ENCODE results near the gene MGAT4B.

MGAT4B gene

DNA sequence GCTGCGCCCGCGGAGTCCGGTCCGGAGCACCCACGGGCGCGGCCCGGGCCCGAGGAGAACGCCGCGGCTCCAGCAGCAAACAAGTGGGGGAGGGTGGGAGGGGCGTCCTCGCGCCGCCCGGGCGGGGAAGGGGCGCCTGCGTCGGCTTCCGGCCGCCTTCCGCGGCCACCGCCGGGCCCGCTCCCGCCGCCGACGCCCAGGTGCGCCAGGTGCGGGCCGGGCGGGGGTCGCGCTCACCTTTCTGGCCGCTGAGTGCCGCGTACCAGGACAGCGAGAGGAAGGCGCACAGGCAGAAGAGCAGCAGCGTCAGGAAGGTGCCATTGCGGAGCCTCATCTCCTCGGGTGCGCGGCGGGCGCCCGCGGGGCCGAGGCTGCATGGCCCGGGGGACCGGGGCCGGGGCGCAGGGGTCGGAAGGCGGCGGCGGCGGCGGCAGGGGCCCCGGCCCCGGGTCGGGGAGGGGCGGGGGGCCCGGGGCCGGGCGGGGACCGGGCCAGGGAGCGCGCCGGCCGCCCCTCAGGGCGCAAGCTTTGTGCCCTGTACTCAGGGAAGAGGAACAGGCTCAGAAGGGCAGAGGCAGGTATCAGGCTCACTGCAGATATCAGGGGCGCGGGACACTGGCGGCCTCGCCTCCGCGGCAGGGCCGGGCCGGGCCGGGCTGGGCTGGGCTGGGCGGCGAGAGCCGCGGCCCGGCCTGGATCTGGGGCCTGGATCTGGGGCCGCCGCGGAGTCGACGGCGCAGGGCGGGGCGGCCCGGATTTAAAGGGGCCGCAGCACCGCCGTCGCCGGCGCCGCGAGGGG is at the start of gene MGAT4B:
TSS of gene MGAT4B (minus strand) at position 617 of the 799 bp plus-strand sequence. CDS start at position 334, 283 bp downstream.
- peak within 1 kb of the TSS; percentile 71 for H3K4me3 ChIP-seq (ENCODE audit: control insufficient read depth, low read depth, low read length)
- TF ChIP-seq, protein P1, sequence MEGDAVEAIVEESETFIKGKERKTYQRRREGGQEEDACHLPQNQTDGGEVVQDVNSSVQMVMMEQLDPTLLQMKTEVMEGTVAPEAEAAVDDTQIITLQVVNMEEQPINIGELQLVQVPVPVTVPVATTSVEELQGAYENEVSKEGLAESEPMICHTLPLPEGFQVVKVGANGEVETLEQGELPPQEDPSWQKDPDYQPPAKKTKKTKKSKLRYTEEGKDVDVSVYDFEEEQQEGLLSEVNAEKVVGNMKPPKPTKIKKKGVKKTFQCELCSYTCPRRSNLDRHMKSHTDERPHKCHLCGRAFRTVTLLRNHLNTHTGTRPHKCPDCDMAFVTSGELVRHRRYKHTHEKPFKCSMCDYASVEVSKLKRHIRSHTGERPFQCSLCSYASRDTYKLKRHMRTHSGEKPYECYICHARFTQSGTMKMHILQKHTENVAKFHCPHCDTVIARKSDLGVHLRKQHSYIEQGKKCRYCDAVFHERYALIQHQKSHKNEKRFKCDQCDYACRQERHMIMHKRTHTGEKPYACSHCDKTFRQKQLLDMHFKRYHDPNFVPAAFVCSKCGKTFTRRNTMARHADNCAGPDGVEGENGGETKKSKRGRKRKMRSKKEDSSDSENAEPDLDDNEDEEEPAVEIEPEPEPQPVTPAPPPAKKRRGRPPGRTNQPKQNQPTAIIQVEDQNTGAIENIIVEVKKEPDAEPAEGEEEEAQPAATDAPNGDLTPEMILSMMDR (IDR thresholded peaks at IDR 0.05; ENCODE audit: control insufficient read depth, insufficient read depth, low read depth, low read length, missing control alignments), result no peak
- DNase-seq (ENCODE audit: low read depth), result no peak

DNA sequence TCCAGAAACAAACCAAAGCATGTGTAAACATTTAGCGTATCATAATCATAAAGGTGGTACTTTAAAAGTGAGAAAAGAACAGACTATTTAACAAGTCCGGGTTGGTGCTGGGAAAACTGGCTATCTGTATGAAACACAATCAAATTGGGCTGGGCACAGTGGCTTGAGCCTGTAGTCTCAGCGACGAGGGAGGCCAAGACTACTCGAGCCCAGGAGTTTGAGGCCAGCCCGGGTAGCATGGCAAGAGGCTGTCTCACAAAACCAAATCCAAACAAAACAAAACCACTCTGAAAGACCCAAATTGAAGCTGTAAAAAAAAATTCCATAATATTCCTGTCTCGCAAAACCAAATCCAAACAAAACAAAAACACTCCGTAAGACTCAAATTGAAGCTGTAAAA is 47.7 kb upstream of the MGAT4B start:
- TF ChIP-seq, protein P1 (IDR thresholded peaks at IDR 0.05; ENCODE audit: control insufficient read depth, insufficient read depth, low read depth, low read length, missing control alignments), result no peak
- DNase-seq (ENCODE audit: low read depth), result no peak
- H3K4me3 ChIP-seq (ENCODE audit: control insufficient read depth, low read depth, low read length), result no peak overlapping the region

DNA sequence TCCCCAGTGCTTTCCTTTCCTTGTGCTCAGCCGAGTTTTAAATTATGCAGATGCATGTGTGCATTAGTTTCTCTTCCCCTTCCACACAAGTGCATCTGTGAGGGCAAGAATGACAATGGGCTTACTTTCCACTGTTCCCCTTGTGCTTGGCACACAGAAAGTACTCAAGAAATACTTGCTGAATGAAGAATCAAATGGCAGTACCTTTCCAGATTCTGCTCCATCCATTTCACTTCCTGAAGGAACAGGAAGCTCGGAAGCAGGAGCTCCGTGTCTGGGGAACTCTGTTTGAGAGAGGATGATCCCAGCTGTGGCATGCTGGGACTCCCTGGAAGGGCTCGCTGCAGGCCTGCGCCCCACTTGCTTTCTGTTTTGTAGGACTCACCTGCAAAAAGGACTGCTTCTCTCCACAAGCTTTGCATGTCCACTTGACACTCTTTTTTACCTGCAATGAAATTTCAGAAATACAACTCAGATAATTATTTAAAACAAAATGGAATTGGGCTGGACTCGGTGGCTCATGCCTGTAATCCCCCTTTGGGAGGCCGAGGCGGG is 46.4 kb upstream of the MGAT4B start:
- TF ChIP-seq, protein P1 (IDR thresholded peaks at IDR 0.05; ENCODE audit: control insufficient read depth, insufficient read depth, low read depth, low read length, missing control alignments), result no peak
- H3K4me3 ChIP-seq (ENCODE audit: control insufficient read depth, low read depth, low read length), result no peak overlapping the region
- no peak for DNase-seq (ENCODE audit: low read depth)

DNA sequence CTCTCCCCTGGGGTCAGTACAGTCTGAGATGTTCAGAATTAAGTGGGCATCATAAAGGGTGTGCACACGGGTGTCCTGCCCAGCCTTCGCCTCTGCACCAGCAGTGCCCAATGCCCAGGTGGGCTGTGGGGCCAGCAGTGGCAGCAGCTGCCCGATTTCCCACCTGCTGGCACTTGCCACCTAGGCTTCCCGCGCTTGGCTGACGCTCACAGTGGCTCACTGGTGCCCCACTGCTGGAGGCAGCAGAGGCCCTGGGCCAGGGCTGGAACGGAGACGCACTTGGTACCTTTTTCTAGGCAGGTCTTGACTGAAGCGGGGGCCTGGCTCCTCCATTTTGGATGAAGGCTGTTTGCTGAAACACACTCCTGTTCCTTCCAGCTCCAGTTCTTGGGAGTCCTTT is 35.0 kb upstream of the MGAT4B start:
- TF ChIP-seq, protein P1 (IDR thresholded peaks at IDR 0.05; ENCODE audit: control insufficient read depth, insufficient read depth, low read depth, low read length, missing control alignments), result no peak
- H3K4me3 ChIP-seq (ENCODE audit: control insufficient read depth, low read depth, low read length), result no peak overlapping the region
- no peak for DNase-seq (ENCODE audit: low read depth)

DNA sequence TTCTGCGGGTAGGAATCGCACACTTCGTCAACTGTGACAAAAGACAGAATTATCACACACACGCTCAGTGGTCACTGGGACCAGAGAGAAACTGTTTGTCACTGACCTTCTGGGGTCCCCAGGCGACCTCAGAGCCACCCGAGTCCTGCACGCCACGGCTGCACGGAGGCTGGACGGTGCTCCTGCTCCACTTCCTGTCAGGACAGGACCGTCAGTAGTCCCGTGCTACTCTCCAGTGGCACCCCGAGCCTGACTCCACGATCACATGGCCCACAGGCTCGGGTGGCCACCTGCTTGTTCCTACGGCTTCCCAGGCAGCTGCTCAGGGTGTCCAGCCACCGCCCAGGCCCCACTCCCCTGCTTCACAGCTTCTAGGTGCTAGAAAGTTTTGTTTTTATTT is 34.1 kb upstream of the MGAT4B start:
- DNase-seq (ENCODE audit: low read depth), result no peak
- TF ChIP-seq, protein P1 (IDR thresholded peaks at IDR 0.05; ENCODE audit: control insufficient read depth, insufficient read depth, low read depth, low read length, missing control alignments), result no peak
- no peak overlapping the region for H3K4me3 ChIP-seq (ENCODE audit: control insufficient read depth, low read depth, low read length)

DNA sequence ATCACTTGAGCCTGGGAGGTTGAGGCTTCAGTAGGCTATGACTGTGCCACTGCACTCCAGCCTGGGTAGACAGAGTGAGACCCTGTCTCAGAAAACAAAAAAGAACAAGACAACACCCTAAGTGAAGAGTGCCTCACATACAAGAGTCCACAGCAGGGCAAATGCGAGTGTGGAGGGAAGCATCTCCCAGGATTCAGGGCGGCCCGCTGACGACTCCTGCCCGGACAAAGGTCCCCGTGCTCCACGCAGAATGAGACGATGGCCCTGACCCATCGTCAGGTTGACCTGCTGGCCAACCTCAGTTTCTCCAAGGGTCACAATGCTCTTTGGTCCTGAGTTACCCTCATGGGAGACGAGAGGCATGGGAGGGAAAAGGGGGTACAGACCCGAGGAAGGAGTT is 33.7 kb upstream of the MGAT4B start:
- TF ChIP-seq, protein P1 (IDR thresholded peaks at IDR 0.05; ENCODE audit: control insufficient read depth, insufficient read depth, low read depth, low read length, missing control alignments), result no peak
- no peak for DNase-seq (ENCODE audit: low read depth)
- no peak overlapping the region for H3K4me3 ChIP-seq (ENCODE audit: control insufficient read depth, low read depth, low read length)
